SH-SY5Y (cell line): Measurements from ENCODE around the gene FMN2.

Experiments
- GATA2 ChIP-seq: IDR thresholded peaks from 2 replicates; pipeline ENCODE4 v1.6.1; 2011; ENCODE audit warnings: mild to moderate bottlenecking, low read depth, low read length
- GATA3 ChIP-seq: IDR thresholded peaks from 2 replicates; pipeline ENCODE4 v1.6.1; 2011; ENCODE audit warnings: low read depth, mild to moderate bottlenecking, low read length, moderate library complexity

DNA sequence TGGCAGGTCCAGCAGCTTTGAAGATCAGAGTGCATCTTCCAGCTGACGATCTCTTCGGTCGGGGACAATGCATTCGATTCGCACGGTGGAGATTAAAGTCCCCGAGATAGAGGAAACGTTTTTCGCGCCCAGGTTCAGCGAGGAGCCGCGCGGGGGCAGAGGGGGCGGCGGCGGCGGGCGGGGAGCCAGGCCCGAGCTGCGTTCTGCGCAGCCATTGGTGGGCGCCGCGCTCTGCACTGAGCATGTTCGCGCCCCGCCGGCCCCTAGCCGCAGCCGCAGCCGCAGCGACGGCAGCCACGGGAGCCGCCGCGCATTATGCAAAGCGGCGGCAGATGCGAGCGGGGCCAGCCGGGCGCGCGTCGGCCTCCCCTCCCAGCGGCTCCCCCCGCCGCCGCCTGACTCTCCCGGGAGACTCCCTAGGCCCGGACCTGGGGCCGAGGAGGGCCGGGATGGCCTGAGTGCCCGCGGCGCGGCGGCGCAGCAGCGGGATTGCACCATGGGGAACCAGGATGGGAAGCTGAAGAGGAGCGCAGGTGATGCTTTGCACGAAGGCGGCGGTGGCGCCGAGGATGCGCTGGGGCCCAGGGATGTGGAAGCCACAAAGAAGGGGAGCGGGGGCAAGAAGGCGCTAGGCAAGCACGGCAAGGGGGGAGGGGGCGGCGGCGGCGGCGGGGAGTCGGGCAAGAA, at the start of gene FMN2:
- no peak for TF ChIP-seq GATA2
- no peak for TF ChIP-seq GATA3
